ENCODE measurements around the gene ZDHHC14. TPM values are rescaled to one million over a fixed set of nuclear protein-coding genes. Genes with fewer than 3 reads are reported as not detected.
"Not testable (repeated sequence)": the region's sequence is repeated elsewhere in the genome, so short reads cannot be mapped to it uniquely, and the experiment has no call there.

ZDHHC14 gene
- total RNA-seq, 4 donors from 2014 or later = 9.1 to 20.6 (median 12.5) TPM

GRCh38 chr6:157718503-157719187 lies 337.7 kb downstream of the ZDHHC14 start:
- no peaks in the 10 kb centered on the region for H3K9me3 ChIP-seq
- H3K4me3 ChIP-seq = no peak overlapping the region
- no peak overlapping the region for H3K27ac ChIP-seq
- DNase-seq = no peak
- no peak for TF ChIP-seq POLR2A (IDR thresholded peaks at IDR 0.05)
- TF ChIP-seq CTCF (IDR thresholded peaks at IDR 0.05) = no peak
- peaks cover 0 to 6% (median 0%) of the 10 kb centered on the region in 4 donors for H3K4me1 ChIP-seq
- no peaks in the 10 kb centered on the region for H3K27me3 ChIP-seq
- no peaks in the 10 kb centered on the region for H3K36me3 ChIP-seq

GRCh38 chr6:157720964-157721363 lies 340.0 kb downstream of the ZDHHC14 start:
- not testable (repeated sequence) for H3K4me3 ChIP-seq, DNase-seq, H3K27me3 ChIP-seq, H3K4me1 ChIP-seq, H3K36me3 ChIP-seq, H3K9me3 ChIP-seq, H3K27ac ChIP-seq

- Histone ChIP-seq H3K4me1 (peaks cover 0 to 6% (median 0%) of the 10 kb centered on the region in 4 donors), H3K27me3 (no peaks in the 10 kb centered on the region), H3K9me3 (no peaks in the 10 kb centered on the region), H3K36me3 (no peaks in the 10 kb centered on the region), H3K4me3 (no peak overlapping the region), H3K27ac (no peak overlapping the region)
- no peak for DNase-seq
- TF ChIP-seq POLR2A (IDR thresholded peaks at IDR 0.05) (no peak), CTCF (IDR thresholded peaks at IDR 0.05) (no peak)
Measured at GRCh38 chr6:157721426-157721825, 340.4 kb downstream of the ZDHHC14 start.

DNA sequence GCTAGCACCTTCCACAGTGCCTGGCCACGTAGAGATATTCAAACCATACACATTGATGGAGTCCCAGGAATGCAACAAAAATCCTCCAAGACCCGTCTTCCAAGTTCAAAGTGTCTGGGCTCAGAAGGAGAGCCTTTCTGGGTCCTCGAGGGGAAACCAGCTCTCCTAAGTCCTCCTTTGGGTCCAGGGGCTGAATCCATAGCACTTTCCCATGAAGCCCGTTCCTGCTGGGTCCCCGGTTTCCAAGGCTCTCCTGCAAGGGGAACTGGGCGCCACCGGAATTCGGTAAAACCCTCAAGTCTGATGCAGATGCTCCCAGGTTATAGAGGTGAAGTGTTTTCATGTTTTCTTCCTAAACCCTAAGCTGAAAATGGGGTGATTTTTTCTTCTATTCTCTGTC lies 340.8 kb downstream of the ZDHHC14 start:
- no peaks in the 10 kb centered on the region for H3K36me3 ChIP-seq
- H3K27ac ChIP-seq = no peak overlapping the region
- DNase-seq = no peak
- peaks cover 0 to 6% (median 0%) of the 10 kb centered on the region in 4 donors for H3K4me1 ChIP-seq
- H3K27me3 ChIP-seq = no peaks in the 10 kb centered on the region
- no peak overlapping the region for H3K4me3 ChIP-seq
- TF ChIP-seq CTCF (IDR thresholded peaks at IDR 0.05) (no peak), POLR2A (IDR thresholded peaks at IDR 0.05) (no peak)
- H3K9me3 ChIP-seq = no peaks in the 10 kb centered on the region

GRCh38 chr6:157723376-157723775 lies 342.4 kb downstream of the ZDHHC14 start:
- H3K27me3 ChIP-seq = no peaks in the 10 kb centered on the region
- no peaks in the 10 kb centered on the region for H3K9me3 ChIP-seq
- H3K4me1 ChIP-seq = no peaks in the 10 kb centered on the region
- no peaks in the 10 kb centered on the region for H3K36me3 ChIP-seq
- TF ChIP-seq POLR2A (IDR thresholded peaks at IDR 0.05) (no peak), CTCF (IDR thresholded peaks at IDR 0.05) (no peak)
- no peak overlapping the region for H3K27ac ChIP-seq
- H3K4me3 ChIP-seq = no peak overlapping the region
- no peak for DNase-seq

- TF ChIP-seq CTCF (IDR thresholded peaks at IDR 0.05) = no peak
- no peak for TF ChIP-seq POLR2A (IDR thresholded peaks at IDR 0.05)
- no peaks in the 10 kb centered on the region for H3K9me3 ChIP-seq
- no peak overlapping the region for H3K4me3 ChIP-seq
- no peaks in the 10 kb centered on the region for H3K4me1 ChIP-seq
- no peaks in the 10 kb centered on the region for H3K27me3 ChIP-seq
- DNase-seq = no peak
- H3K36me3 ChIP-seq = no peaks in the 10 kb centered on the region
- no peak overlapping the region for H3K27ac ChIP-seq
Measured at GRCh38 chr6:157724138-157724820, 343.3 kb downstream of the ZDHHC14 start.

Measured in Peyer's patch (tissue), 4 donors.